Endodermal cell (in vitro differentiated cells): ENCODE data around the gene RALBP1. TPM values are rescaled to one million over a fixed set of nuclear protein-coding genes. Genes with fewer than 3 reads are reported as not detected.

Experiments
- DNase-seq: peaks from one replicate; pipeline ENCODE4 v3.0.0-alpha.2; 2017
- H3K27ac ChIP-seq: 2 replicates; pipeline ENCODE4 v1.5.1; 2013; ENCODE audit warnings: mild to moderate bottlenecking, low read depth, low read length, moderate library complexity
- H3K27me3 ChIP-seq: 2 replicates; pipeline ENCODE4 v1.6.1; 2013; ENCODE audit warnings: mild to moderate bottlenecking, low read length, moderate library complexity; ENCODE audit not compliant: insufficient read depth, control insufficient read depth, poor library complexity, severe bottlenecking
- H3K36me3 ChIP-seq: 2 replicates; pipeline ENCODE4 v1.7.0; 2013; ENCODE audit warnings: mild to moderate bottlenecking, low read length, moderate library complexity; ENCODE audit not compliant: control insufficient read depth, insufficient read depth
- H3K4me1 ChIP-seq: one replicate; pipeline ENCODE4 v1.7.0; 2013; ENCODE audit warnings: low read length; ENCODE audit not compliant: control insufficient read depth, insufficient read depth
- H3K4me3 ChIP-seq: 2 replicates; pipeline ENCODE4 v1.5.1; 2013; ENCODE audit warnings: mild to moderate bottlenecking, low read length, moderate library complexity
- H3K9ac ChIP-seq: 2 replicates; pipeline ENCODE4 v1.6.1; 2013; ENCODE audit warnings: mild to moderate bottlenecking, low read length, moderate library complexity; ENCODE audit not compliant: poor library complexity, severe bottlenecking; ENCODE audit errors: extremely low read depth
- H3K9me3 ChIP-seq: 2 replicates; pipeline ENCODE4 v1.6.1; 2013; ENCODE audit warnings: mild to moderate bottlenecking, low read length, moderate library complexity; ENCODE audit not compliant: control insufficient read depth
- H3K27ac Mint-ChIP-seq: 2 replicates; pipeline ENCODE4 v1.8.0; 2020; ENCODE audit warnings: mixed read lengths
- H3K27me3 Mint-ChIP-seq: 2 replicates; pipeline ENCODE4 v1.8.0; 2021; ENCODE audit warnings: mild to moderate bottlenecking, mixed read lengths; ENCODE audit not compliant: insufficient read depth
- H3K36me3 Mint-ChIP-seq: 2 replicates; pipeline ENCODE4 v1.8.0; 2020; ENCODE audit warnings: low read depth, mixed read lengths
- H3K4me1 Mint-ChIP-seq: 2 replicates; pipeline ENCODE4 v1.8.0; 2020; ENCODE audit warnings: mixed read lengths
- H3K4me3 Mint-ChIP-seq: 2 replicates; pipeline ENCODE4 v1.8.0; 2020; ENCODE audit warnings: mild to moderate bottlenecking, moderate library complexity, mixed read lengths
- H3K9me3 Mint-ChIP-seq: 2 replicates; pipeline ENCODE4 v1.8.0; 2020; ENCODE audit warnings: mild to moderate bottlenecking, mixed read lengths
- CTCF ChIP-seq: fragments of 200-600 bp; sonication (generic); conservative IDR thresholded peaks from 2 replicates; pipeline ENCODE4 v1.5.0; 2021; ENCODE audit warnings: antibody characterized with exemption, mild to moderate bottlenecking
- WGBS, 2 experiments: methylation state at CpG; one replicate each; pipeline versions ENCODE4 v1.1.5 to v1.1.7; 2013; ENCODE audit warnings: missing lambda C conversion rate in 2 of 2, mixed read lengths in 1 of 2; ENCODE audit not compliant: insufficient coverage in 1 of 2, insufficient read length in 1 of 2; 5-methylcytosine and 5-hydroxymethylcytosine counted together
- total RNA-seq, 2 donors: library from RNA; stranded (reverse); fragmentation: NEBNext Ultra II Directional in 1 of 2; extraction: Animal tissue kit (Norgen Biotek cat#: 25700) in 1 of 2; gene quantifications; 2 replicates in 1 of 2; 3 replicates in 1 of 2; pipeline ENCODE4 v1.2.1, GENCODE V29; 2021

The RALBP1 gene
- total RNA-seq, 2 donors from 2014 or later = 60.5 to 64.9 TPM

- no peak overlapping the region for H3K27ac Mint-ChIP-seq
- no peak overlapping the region for H3K4me3 ChIP-seq
- H3K36me3 Mint-ChIP-seq = peaks cover 31% of the 10 kb centered on the region
- WGBS, 2 experiments = 90 to 96% methylated on average over 2 to 4 of the region's 4 CpGs
- DNase-seq = no peak
- H3K9me3 ChIP-seq = no peaks in the 10 kb centered on the region
- no peaks in the 10 kb centered on the region for H3K27me3 Mint-ChIP-seq
- peaks cover 6% of the 10 kb centered on the region for H3K4me1 Mint-ChIP-seq
- H3K4me1 ChIP-seq = peaks cover 4% of the 10 kb centered on the region
- H3K4me3 Mint-ChIP-seq = no peak overlapping the region
- no peak for TF ChIP-seq CTCF
- no peaks in the 10 kb centered on the region for H3K27me3 ChIP-seq
- H3K27ac ChIP-seq = no peak overlapping the region
- H3K9me3 Mint-ChIP-seq = no peaks in the 10 kb centered on the region
- H3K36me3 ChIP-seq = peaks cover 23% of the 10 kb centered on the region
- no peak overlapping the region for H3K9ac ChIP-seq
Observed at GRCh38 chr18:9542924-9543323, 67.6 kb downstream of the RALBP1 start.

DNA sequence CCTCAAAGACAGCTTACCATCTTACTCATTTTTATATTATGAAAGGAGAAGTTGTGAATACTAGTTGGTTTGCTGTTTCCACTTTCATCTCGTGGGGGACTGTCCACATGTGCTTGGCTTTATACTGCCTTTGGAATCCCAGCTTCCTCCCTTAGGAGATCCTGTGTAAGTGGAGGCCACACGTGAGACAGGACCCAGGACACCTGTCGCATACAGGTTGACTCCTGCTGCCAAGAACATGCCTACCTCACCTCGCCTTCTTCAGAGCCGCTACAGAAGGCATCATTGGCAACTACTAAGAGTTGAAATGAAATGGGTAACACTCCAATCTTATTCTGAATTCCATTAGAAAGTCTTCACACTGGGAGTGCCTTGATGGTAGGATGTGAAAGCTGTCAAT is 69.7 kb downstream of the RALBP1 start:
- Histone ChIP-seq H3K9ac (no peak overlapping the region), H3K4me1 (peaks cover 4% of the 10 kb centered on the region), H3K27me3 (no peaks in the 10 kb centered on the region), H3K27ac (no peak overlapping the region), H3K9me3 (no peaks in the 10 kb centered on the region), H3K4me3 (no peak overlapping the region), H3K36me3 (peaks cover 40% of the 10 kb centered on the region)
- H3K4me3 Mint-ChIP-seq = no peak overlapping the region
- no peak for TF ChIP-seq CTCF
- H3K9me3 Mint-ChIP-seq = no peaks in the 10 kb centered on the region
- H3K4me1 Mint-ChIP-seq = peaks cover 6% of the 10 kb centered on the region
- H3K36me3 Mint-ChIP-seq = peaks cover 44% of the 10 kb centered on the region
- no peak for DNase-seq
- H3K27ac Mint-ChIP-seq = no peak overlapping the region
- 95 to 100% methylated on average over 3 to 5 of the region's 5 CpGs for WGBS, 2 experiments
- H3K27me3 Mint-ChIP-seq = no peaks in the 10 kb centered on the region

DNA sequence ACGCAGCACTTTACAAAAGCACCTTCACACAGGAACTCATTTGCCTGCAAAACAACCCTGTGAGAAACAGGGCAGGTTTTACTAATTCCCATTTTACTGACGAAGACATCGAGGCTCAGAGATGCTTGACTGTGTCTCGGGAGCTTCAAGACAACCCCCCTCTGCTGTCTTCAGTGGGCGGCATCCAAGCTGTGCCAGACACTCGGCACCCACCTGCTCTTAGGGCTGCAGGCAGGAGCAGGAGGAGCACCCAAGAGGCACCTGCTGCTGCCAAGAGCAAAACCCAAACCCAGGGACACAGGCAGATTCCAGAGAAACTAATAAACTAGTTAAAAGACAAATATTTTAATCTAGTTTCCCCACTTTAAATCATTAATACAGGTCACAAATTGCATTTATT is 71.2 kb downstream of the RALBP1 start:
- no peak overlapping the region for H3K9ac ChIP-seq
- no peaks in the 10 kb centered on the region for H3K27me3 ChIP-seq
- no peak overlapping the region for H3K4me3 ChIP-seq
- 90 to 95% methylated on average over 4 to 6 of the region's 6 CpGs for WGBS, 2 experiments
- Mint-ChIP-seq H3K36me3 (peaks cover 54% of the 10 kb centered on the region), H3K27ac (no peak overlapping the region), H3K4me3 (no peak overlapping the region), H3K4me1 (peaks cover 6% of the 10 kb centered on the region), H3K9me3 (no peaks in the 10 kb centered on the region), H3K27me3 (no peaks in the 10 kb centered on the region)
- H3K36me3 ChIP-seq = peaks cover 55% of the 10 kb centered on the region
- peaks cover 4% of the 10 kb centered on the region for H3K4me1 ChIP-seq
- no peak for TF ChIP-seq CTCF
- no peak for DNase-seq
- no peak overlapping the region for H3K27ac ChIP-seq
- no peaks in the 10 kb centered on the region for H3K9me3 ChIP-seq
